HCT116 (cell line): Measurements from ENCODE around the gene LACRT. TPM values are rescaled to one million over a fixed set of nuclear protein-coding genes. Genes with fewer than 3 reads are reported as not detected.

ENCODE experiments used
- ATAC-seq: fragments of 200-7000 bp; cut with Tn5 transposase; 2 replicates; pipeline ENCODE4 v1.9.1; 2020; ENCODE audit warnings: mild to moderate bottlenecking, moderate library complexity
- BruUV-seq: library from RNA; stranded (reverse); fragments of 400-500 nt; replicated peaks from 2 replicates; lab custom pipeline; 2021; lab: Mats Ljungman, UMichigan
- CTCF ChIA-PET: fragments of 300-600 bp; sonication (Branson Sonifier 250); formaldehyde crosslinking; loops from one replicate; lab custom pipeline; 2021; ENCODE audit warnings: antibody characterized with exemption; lab: Charles Lee
- POLR2A ChIA-PET: fragments of 300-600, 350-600 bp; sonication (Branson Sonifier 250); formaldehyde crosslinking; loops from one replicate; lab custom pipeline; 2021; ENCODE audit warnings: antibody characterized with exemption; lab: Charles Lee
- RAD21 ChIA-PET, 2 experiments: fragments of 300-600 bp; sonication (Branson Sonifier 250); formaldehyde crosslinking; loops; one replicate each; lab custom pipeline; 2023; ENCODE audit warnings: low total read pairs in 2 of 2; ENCODE audit not compliant: uncharacterized antibody in 2 of 2, unreplicated experiment in 2 of 2, low non-redundant PET in 1 of 2; lab: Charles Lee
- DNase-seq: peaks from one replicate; pipeline ENCODE4 v3.0.0-alpha.2; 2010; ENCODE audit warnings: low read depth, low spot score
- H2AFZ ChIP-seq: fragments of 200-600 bp; shearing (Covaris generic), sonication (generic); 2 replicates; pipeline ENCODE4 v1.6.1; 2017; ENCODE audit warnings: low read depth, mixed run types, mixed read lengths, antibody characterized with exemption, low read length; ENCODE audit not compliant: poor library complexity, severe bottlenecking
- H3K27ac ChIP-seq: 2 replicates; pipeline ENCODE4 v1.5.1; 2012; ENCODE audit warnings: low read depth, low read length
- H3K27me3 ChIP-seq: fragments of 200-600 bp; sonication (generic); 2 replicates; pipeline ENCODE4 v1.6.1; 2016; ENCODE audit warnings: mixed run types, low read length, mixed read lengths; ENCODE audit not compliant: insufficient read depth
- H3K36me3 ChIP-seq, 2 experiments: fragments of 200-500 bp in 1 of 2; fragments of 200-600 bp in 1 of 2; sonication (Bioruptor generic) in 1 of 2; sonication (generic) in 1 of 2; 2 replicates each; pipeline versions ENCODE4 v1.5.1 to v1.6.1; 2014 to 2016; ENCODE audit warnings: low read length in 2 of 2, inconsistent platforms in 1 of 2, mixed read lengths in 1 of 2, mixed run types in 1 of 2; ENCODE audit not compliant: insufficient read depth in 2 of 2, control insufficient read depth in 1 of 2
- H3K4me1 ChIP-seq, 2 experiments: fragments of 200-600 bp in 1 of 2; sonication (generic) in 1 of 2; 2 replicates each; pipeline versions ENCODE4 v1.5.1 to v1.6.1; 2012 to 2017; ENCODE audit warnings: low read length in 2 of 2, inconsistent platforms in 1 of 2, mild to moderate bottlenecking in 1 of 2, mixed read lengths in 1 of 2, mixed run types in 1 of 2, moderate library complexity in 1 of 2; ENCODE audit not compliant: insufficient read depth in 2 of 2, control insufficient read depth in 1 of 2
- H3K4me2 ChIP-seq: fragments of 200-600 bp; sonication (generic); 2 replicates; pipeline ENCODE4 v1.6.1; 2017; ENCODE audit warnings: mixed run types, low read length, mixed read lengths
- H3K4me3 ChIP-seq, 2 experiments: fragments of 200-600 bp in 1 of 2; sonication (generic) in 1 of 2; replicated peaks in 1 of 2; 2 replicates each; pipeline ENCODE4 v1.5.1; 2011 to 2016; ENCODE audit warnings: low read length in 2 of 2, control low read depth in 1 of 2, low read depth in 1 of 2, mild to moderate bottlenecking in 1 of 2, mixed read lengths in 1 of 2, mixed run types in 1 of 2
- H3K79me2 ChIP-seq: fragments of 200-600 bp; sonication (generic); 2 replicates; pipeline ENCODE4 v1.6.1; 2017; ENCODE audit warnings: mild to moderate bottlenecking, mixed run types, low read length, moderate library complexity, mixed read lengths; ENCODE audit not compliant: insufficient read depth
- H3K9ac ChIP-seq: fragments of 200-600 bp; sonication (generic); 2 replicates; pipeline ENCODE4 v1.6.1; 2016; ENCODE audit warnings: low read length, mixed read lengths
- H3K9me2 ChIP-seq: fragments of 200-600 bp; sonication (generic), shearing (Covaris generic); 2 replicates; pipeline ENCODE4 v1.6.1; 2017; ENCODE audit warnings: mixed run types, mild to moderate bottlenecking, moderate library complexity; ENCODE audit not compliant: insufficient read depth
- H3K9me3 ChIP-seq, 2 experiments: fragments of 200-500 bp in 1 of 2; fragments of 200-600 bp in 1 of 2; sonication (Bioruptor generic) in 1 of 2; sonication (generic) in 1 of 2; 2 replicates each; pipeline ENCODE4 v1.6.1; 2014 to 2017; ENCODE audit warnings: low read length in 2 of 2, mixed read lengths in 2 of 2, inconsistent platforms in 1 of 2, low read depth in 1 of 2, mild to moderate bottlenecking in 1 of 2, mixed run types in 1 of 2, moderate library complexity in 1 of 2; ENCODE audit not compliant: control insufficient read depth in 1 of 2, insufficient read depth in 1 of 2
- H4K20me1 ChIP-seq: fragments of 200-600 bp; sonication (generic), shearing (Covaris generic); 2 replicates; pipeline ENCODE4 v1.6.1; 2017; ENCODE audit warnings: mixed run types, mild to moderate bottlenecking, moderate library complexity; ENCODE audit not compliant: insufficient read depth
- EGR1 ChIP-seq: IDR thresholded peaks from 2 replicates; pipeline ENCODE4 v1.6.1; 2012; ENCODE audit warnings: low read depth
- ELF1 ChIP-seq: IDR thresholded peaks from 2 replicates; pipeline ENCODE4 v1.6.1; 2012; ENCODE audit warnings: low read depth, borderline replicate concordance
- JUND ChIP-seq: IDR thresholded peaks from 2 replicates; pipeline ENCODE4 v1.6.1; 2012
- POLR2A ChIP-seq: IDR thresholded peaks from 2 replicates; pipeline ENCODE4 v1.7.0; 2011; ENCODE audit warnings: borderline replicate concordance; ENCODE audit not compliant: insufficient read depth, insufficient read length; ENCODE audit errors: extremely low read depth
- RAD21 ChIP-seq: IDR thresholded peaks from 2 replicates; pipeline ENCODE4 v1.6.1; 2012; ENCODE audit warnings: low read depth, mild to moderate bottlenecking
- REST ChIP-seq: IDR thresholded peaks from 2 replicates; pipeline ENCODE4 v1.6.1; 2012; ENCODE audit warnings: low read depth
- SP1 ChIP-seq: IDR thresholded peaks from 2 replicates; pipeline ENCODE4 v1.6.1; 2012; ENCODE audit warnings: low read depth
- SRF ChIP-seq: IDR thresholded peaks from 2 replicates; pipeline ENCODE4 v1.6.1; 2012; ENCODE audit warnings: low read depth
- YY1 ChIP-seq: IDR thresholded peaks from 2 replicates; pipeline ENCODE4 v1.6.1; 2011; ENCODE audit warnings: low read length, low read depth, moderate library complexity, mild to moderate bottlenecking; ENCODE audit not compliant: insufficient replicate concordance; ENCODE audit errors: extremely low read depth
- ZFX ChIP-seq: fragments of 450-650 bp; IDR thresholded peaks from 2 replicates; pipeline ENCODE4 v1.6.1; 2017
- intact Hi-C: fragments of 100-400 bp; cut with micrococcal nuclease; formaldehyde crosslinking; loops from 2 replicates; pipeline ENCODE4 v1.10.0; 2022
- total RNA-seq: library from RNA; stranded (reverse); gene quantifications from one replicate; pipeline ENCODE4 v1.2.1, GENCODE V29; 2021; ENCODE audit not compliant: unreplicated experiment

LACRT gene
- total RNA-seq, 1 experiment from 2014 or later = not detected

- H4K20me1 ChIP-seq = no peaks in the 10 kb centered on the region
- ATAC-seq (no peak), DNase-seq (no peak)
- intact Hi-C loops = no loop called here
- H2AFZ ChIP-seq = no peak within 1 kb of the TSS
- H3K27ac ChIP-seq = no peak within 1 kb of the TSS
- peaks cover 10 to 18% of the 10 kb centered on the region in 2 experiments for H3K4me1 ChIP-seq
- CTCF ChIA-PET = interaction anchor here (1.0 to 2.2 kb wide), 2 partner anchors 10 to 68 kb away, joined by 3 to 13 read pairs; no protein-coding TSS in a partner anchor
- POLR2A ChIA-PET = no interaction called here
- H3K27me3 ChIP-seq = peaks cover 24% of the 10 kb centered on the region; the same call in 1 of the 2 replicates
- H3K36me3 ChIP-seq = no peaks in the 10 kb centered on the region
- no TSS peak for BruUV-seq
- H3K79me2 ChIP-seq = no peaks in the 10 kb centered on the region
- H3K4me2 ChIP-seq = no peak within 1 kb of the TSS
- no peak within 1 kb of the TSS for H3K9ac ChIP-seq
- no peaks in the 10 kb centered on the region for H3K9me3 ChIP-seq
- TF ChIP-seq YY1 (no peak), REST (no peak), POLR2A (no peak), SP1 (no peak), ELF1 (no peak)
- RAD21 ChIA-PET = no interaction called here
- H3K9me2 ChIP-seq = no peaks in the 10 kb centered on the region
- H3K4me3 ChIP-seq = no peak within 1 kb of the TSS
Observed at GRCh38 chr12:54648265-54648664, 13.6 kb upstream of the LACRT start, which contains the start of gene DCD. DCD (minus strand) TSS chr12:54648365; CDS start chr12:54648303, 62 bp downstream.

GRCh38 chr12:54641554-54641953 is 6.9 kb upstream of the LACRT start:
- ChIA-PET CTCF (interaction anchor here (1.0 to 1.3 kb wide), 2 partner anchors 11 to 17 kb away, joined by 4 to 5 read pairs; no protein-coding TSS in a partner anchor), POLR2A (no interaction called here), RAD21 (no interaction called here)
- Histone ChIP-seq H3K9me2 (no peaks in the 10 kb centered on the region), H3K4me1 (no peaks in the 10 kb centered on the region), H3K36me3 (no peaks in the 10 kb centered on the region), H3K9me3 (no peaks in the 10 kb centered on the region), H4K20me1 (no peaks in the 10 kb centered on the region), H3K4me2 (no peak overlapping the region), H3K4me3 (no peak overlapping the region), H3K79me2 (no peaks in the 10 kb centered on the region), H2AFZ (no peak overlapping the region), H3K27me3 (peaks cover 28% of the 10 kb centered on the region; the same call in 1 of the 2 replicates), H3K27ac (no peak overlapping the region), H3K9ac (no peak overlapping the region)
- intact Hi-C loops = no loop called here
- DNase-seq (no peak), ATAC-seq (no peak)
- BruUV-seq = no TSS peak
- no peak for TF ChIP-seq EGR1
- no peak for TF ChIP-seq REST
- TF ChIP-seq RAD21 = no peak
- no peak for TF ChIP-seq JUND
- TF ChIP-seq ELF1 = no peak
- no peak for TF ChIP-seq ZFX
- TF ChIP-seq SRF = no peak
- TF ChIP-seq YY1 = no peak
- TF ChIP-seq SP1 = no peak
